Gastroesophageal sphincter (tissue), 3 donors: Measurements from ENCODE around the gene CST7.

ENCODE experiments used
- CTCF ChIP-seq, 4 experiments: fragments of 200-600 bp in 2 of 4; fragments of 450-650 bp in 2 of 4; sonication (generic) in 1 of 4; IDR thresholded peaks; one replicate each; pipeline ENCODE4 v1.5.1; 2017 to 2019; ENCODE audit warnings: antibody characterized with exemption in 4 of 4, mild to moderate bottlenecking in 2 of 4, moderate library complexity in 2 of 4
- EP300 ChIP-seq: sonication (generic); formaldehyde crosslinking; IDR thresholded peaks from one replicate; pipeline ENCODE4 v1.6.1; 2017; ENCODE audit warnings: antibody characterized with exemption, mild to moderate bottlenecking
- POLR2A ChIP-seq, 2 donors: fragments of 450-650 bp; IDR thresholded peaks; one replicate each; pipeline ENCODE4 v1.6.1; 2017; ENCODE audit warnings: antibody characterized with exemption in 2 of 2, mild to moderate bottlenecking in 2 of 2, moderate library complexity in 1 of 2

GRCh38 chr20:24966317-24967012, 17.4 kb downstream of the CST7 start:
- TF ChIP-seq CTCF (IDR thresholded peaks at IDR 0.05) = no peak
- TF ChIP-seq POLR2A (IDR thresholded peaks at IDR 0.05) = no peak
- TF ChIP-seq EP300 = no peak
